ENCODE data around the gene ABLIM2.

The ABLIM2 gene

DNA sequence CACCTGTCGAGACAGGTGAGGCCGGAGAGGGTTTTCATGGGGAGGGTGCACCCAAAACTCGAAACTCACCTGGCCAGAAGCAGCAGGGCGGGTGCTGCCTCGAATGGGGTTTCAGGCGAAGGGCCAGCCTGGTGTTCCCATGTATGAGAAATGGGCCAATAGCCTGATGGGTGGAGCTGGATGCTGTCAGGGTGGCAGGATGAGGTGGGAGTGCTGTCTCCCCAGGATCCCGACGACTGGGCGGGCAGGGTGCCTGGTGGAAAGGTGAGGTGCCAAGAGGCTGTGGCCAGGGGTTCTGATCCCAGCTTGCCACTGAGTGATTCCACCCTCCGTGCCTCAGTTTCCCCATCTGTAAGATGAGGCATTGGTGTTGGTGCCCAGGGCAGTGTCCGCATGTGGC, 23.7 kb upstream of the ABLIM2 start:
- Histone ChIP-seq H3K9me3 (ENCODE audit: control insufficient read depth, low read length) (no peaks in the 10 kb centered on the region), H3K27ac (ENCODE audit: insufficient read depth, low read depth, low read length, poor library complexity, severe bottlenecking) (no peak overlapping the region), H3K4me3 (ENCODE audit: insufficient read depth, low read depth, low read length) (no peak overlapping the region), H3K36me3 (ENCODE audit: control insufficient read depth, insufficient read depth, low read length) (no peaks in the 10 kb centered on the region), H3K27me3 (ENCODE audit: control insufficient read depth, insufficient read depth, low read length, poor library complexity, severe bottlenecking) (no peaks in the 10 kb centered on the region), H3K4me1 (ENCODE audit: control insufficient read depth, insufficient read depth, low read length) (no peaks in the 10 kb centered on the region)
- WGBS, 2 experiments: 94% methylated on average over 11 of the region's 11 CpGs

GRCh38 chr4:8181844-8182243, 23.2 kb upstream of the ABLIM2 start:
- Histone ChIP-seq H3K36me3 (ENCODE audit: control insufficient read depth, insufficient read depth, low read length) (no peaks in the 10 kb centered on the region), H3K4me3 (ENCODE audit: insufficient read depth, low read depth, low read length) (no peak overlapping the region), H3K9me3 (ENCODE audit: control insufficient read depth, low read length) (no peaks in the 10 kb centered on the region), H3K27ac (ENCODE audit: insufficient read depth, low read depth, low read length, poor library complexity, severe bottlenecking) (no peak overlapping the region), H3K27me3 (ENCODE audit: control insufficient read depth, insufficient read depth, low read length, poor library complexity, severe bottlenecking) (no peaks in the 10 kb centered on the region), H3K4me1 (ENCODE audit: control insufficient read depth, insufficient read depth, low read length) (no peaks in the 10 kb centered on the region)
- WGBS, 2 experiments: 86 to 87% methylated on average over 7 of the region's 7 CpGs

DNA sequence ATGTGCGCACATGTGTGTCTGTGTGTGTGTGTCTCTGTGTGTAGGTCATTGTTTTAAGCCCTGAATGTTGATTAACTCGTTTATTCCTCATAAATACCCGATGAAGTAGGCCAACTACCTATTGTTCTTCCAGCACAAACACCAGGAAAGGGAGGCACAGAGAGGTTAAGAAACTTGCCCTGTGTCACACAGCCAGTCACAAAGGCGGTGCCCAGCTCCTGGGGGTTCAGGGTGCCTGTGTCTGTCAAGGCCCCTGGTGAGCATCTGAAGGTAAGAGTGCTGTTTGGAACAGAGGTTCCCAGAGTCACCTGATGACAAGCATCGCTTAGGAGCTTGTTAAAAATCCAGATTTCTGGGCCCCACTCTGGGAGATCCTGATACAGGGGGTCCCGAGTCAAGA, 22.5 kb upstream of the ABLIM2 start:
- no peaks in the 10 kb centered on the region for H3K4me1 ChIP-seq (ENCODE audit: control insufficient read depth, insufficient read depth, low read length)
- no peak overlapping the region for H3K27ac ChIP-seq (ENCODE audit: insufficient read depth, low read depth, low read length, poor library complexity, severe bottlenecking)
- no peaks in the 10 kb centered on the region for H3K9me3 ChIP-seq (ENCODE audit: control insufficient read depth, low read length)
- no peaks in the 10 kb centered on the region for H3K36me3 ChIP-seq (ENCODE audit: control insufficient read depth, insufficient read depth, low read length)
- no peak overlapping the region for H3K4me3 ChIP-seq (ENCODE audit: insufficient read depth, low read depth, low read length)
- WGBS, 2 experiments: 92 to 99% methylated on average over 6 of the region's 6 CpGs
- H3K27me3 ChIP-seq (ENCODE audit: control insufficient read depth, insufficient read depth, low read length, poor library complexity, severe bottlenecking): no peaks in the 10 kb centered on the region

DNA sequence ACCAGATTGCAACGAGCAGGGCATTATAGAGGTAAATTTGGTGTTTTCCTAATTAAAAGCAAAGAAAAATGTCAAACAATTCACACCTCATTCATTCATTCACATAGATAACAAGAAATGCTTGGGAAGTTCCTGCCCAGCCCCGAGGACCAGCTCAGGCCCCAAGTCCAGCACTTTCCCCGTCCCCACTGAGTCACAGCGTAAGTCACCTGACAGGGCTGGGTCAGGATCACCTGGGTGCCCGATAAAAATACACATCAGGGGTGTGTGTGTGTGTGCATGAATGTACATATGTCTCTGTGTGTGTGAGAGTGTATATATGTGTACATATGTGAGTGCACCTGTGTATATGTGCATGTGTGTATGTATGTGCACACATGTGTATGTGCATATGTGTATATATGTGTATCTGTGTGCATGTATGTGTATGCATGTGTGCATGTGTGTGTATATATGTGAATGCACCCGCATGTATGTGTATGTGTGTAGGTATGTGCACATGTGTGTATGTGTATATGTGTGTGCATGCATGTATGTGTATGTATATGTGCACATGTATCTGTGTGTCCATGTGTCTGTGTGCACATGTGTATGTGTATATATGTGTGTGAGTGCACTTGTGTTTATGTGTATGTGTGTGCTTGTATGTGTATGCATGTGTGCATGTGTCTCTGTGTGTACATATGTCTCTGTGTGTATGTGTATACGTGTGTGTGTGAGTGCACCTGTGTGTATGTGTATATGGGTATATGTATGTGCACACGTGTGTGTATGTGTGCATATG, 21.9 kb upstream of the ABLIM2 start:
- 87 to 91% methylated on average over 8 of the region's 8 CpGs for WGBS, 2 experiments

GRCh38 chr4:8179771-8180170, 21.2 kb upstream of the ABLIM2 start:
- 87 to 88% methylated on average over 9 of the region's 9 CpGs for WGBS, 2 experiments
- Histone ChIP-seq H3K36me3 (ENCODE audit: control insufficient read depth, insufficient read depth, low read length) (no peaks in the 10 kb centered on the region), H3K27ac (ENCODE audit: insufficient read depth, low read depth, low read length, poor library complexity, severe bottlenecking) (no peak overlapping the region), H3K9me3 (ENCODE audit: control insufficient read depth, low read length) (no peaks in the 10 kb centered on the region), H3K4me1 (ENCODE audit: control insufficient read depth, insufficient read depth, low read length) (no peaks in the 10 kb centered on the region), H3K4me3 (ENCODE audit: insufficient read depth, low read depth, low read length) (no peak overlapping the region), H3K27me3 (ENCODE audit: control insufficient read depth, insufficient read depth, low read length, poor library complexity, severe bottlenecking) (no peaks in the 10 kb centered on the region)

More for the DNA sequence above, 21.9 kb upstream of the ABLIM2 start:
- no peaks in the 10 kb centered on the region for H3K36me3 ChIP-seq (ENCODE audit: control insufficient read depth, insufficient read depth, low read length)
- H3K27ac ChIP-seq (ENCODE audit: insufficient read depth, low read depth, low read length, poor library complexity, severe bottlenecking): no peak overlapping the region
- H3K4me3 ChIP-seq (ENCODE audit: insufficient read depth, low read depth, low read length): no peak overlapping the region
- H3K9me3 ChIP-seq (ENCODE audit: control insufficient read depth, low read length): no peaks in the 10 kb centered on the region
- no peaks in the 10 kb centered on the region for H3K4me1 ChIP-seq (ENCODE audit: control insufficient read depth, insufficient read depth, low read length)
- no peaks in the 10 kb centered on the region for H3K27me3 ChIP-seq (ENCODE audit: control insufficient read depth, insufficient read depth, low read length, poor library complexity, severe bottlenecking)

DNA sequence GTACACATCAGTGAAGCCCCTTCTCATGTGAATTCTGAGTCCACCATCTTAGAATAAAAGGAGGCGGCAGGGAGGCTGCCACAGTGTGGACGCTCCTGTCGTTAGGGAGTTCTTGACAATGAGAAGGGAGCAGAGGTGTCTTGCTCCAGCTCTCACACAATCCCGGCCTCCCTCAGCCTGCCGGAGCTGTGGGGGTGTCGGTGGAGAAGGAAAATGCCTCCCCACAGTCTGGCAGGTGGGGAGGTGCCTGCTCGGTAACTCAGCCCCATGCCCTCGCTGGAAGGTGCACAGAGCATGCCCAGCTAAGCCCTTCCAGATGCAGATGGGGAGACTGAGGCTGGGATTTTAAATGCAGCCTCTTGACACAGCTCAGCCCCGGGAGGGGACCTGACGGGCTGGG, 20.5 kb upstream of the ABLIM2 start:
- no peak overlapping the region for H3K4me3 ChIP-seq (ENCODE audit: insufficient read depth, low read depth, low read length)
- H3K36me3 ChIP-seq (ENCODE audit: control insufficient read depth, insufficient read depth, low read length): no peaks in the 10 kb centered on the region
- H3K4me1 ChIP-seq (ENCODE audit: control insufficient read depth, insufficient read depth, low read length): no peaks in the 10 kb centered on the region
- no peaks in the 10 kb centered on the region for H3K9me3 ChIP-seq (ENCODE audit: control insufficient read depth, low read length)
- H3K27ac ChIP-seq (ENCODE audit: insufficient read depth, low read depth, low read length, poor library complexity, severe bottlenecking): no peak overlapping the region
- no peaks in the 10 kb centered on the region for H3K27me3 ChIP-seq (ENCODE audit: control insufficient read depth, insufficient read depth, low read length, poor library complexity, severe bottlenecking)
- 88 to 92% methylated on average over 10 of the region's 10 CpGs for WGBS, 2 experiments

- Histone ChIP-seq H3K27ac (ENCODE audit: insufficient read depth, low read depth, low read length, poor library complexity, severe bottlenecking) (no peak overlapping the region), H3K36me3 (ENCODE audit: control insufficient read depth, insufficient read depth, low read length) (no peaks in the 10 kb centered on the region), H3K27me3 (ENCODE audit: control insufficient read depth, insufficient read depth, low read length, poor library complexity, severe bottlenecking) (no peaks in the 10 kb centered on the region), H3K4me3 (ENCODE audit: insufficient read depth, low read depth, low read length) (no peak overlapping the region), H3K9me3 (ENCODE audit: control insufficient read depth, low read length) (no peaks in the 10 kb centered on the region), H3K4me1 (ENCODE audit: control insufficient read depth, insufficient read depth, low read length) (no peaks in the 10 kb centered on the region)
- 92% methylated on average over 11 of the region's 11 CpGs for WGBS, 2 experiments
Observed at GRCh38 chr4:8177956-8178355, 19.3 kb upstream of the ABLIM2 start.

DNA sequence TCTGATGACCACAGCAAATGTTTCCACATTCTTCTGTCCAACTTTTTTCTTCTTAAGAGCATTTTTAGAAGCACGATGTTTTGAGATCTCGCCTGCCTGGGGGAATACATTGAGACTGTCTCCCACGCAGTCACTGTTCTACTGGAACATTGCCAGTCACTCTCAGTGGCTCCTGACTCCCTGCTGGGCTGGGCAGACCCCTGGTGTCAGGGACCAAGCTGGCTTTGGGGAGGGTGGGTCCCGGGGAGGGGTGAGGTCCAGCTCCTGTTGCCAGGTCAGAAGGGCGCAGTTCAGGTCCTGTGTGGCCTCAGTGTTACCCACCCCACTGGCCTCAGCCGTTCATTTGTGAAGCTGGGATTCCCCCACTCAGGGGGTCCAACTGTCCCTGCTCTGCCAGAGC, 18.9 kb upstream of the ABLIM2 start:
- Histone ChIP-seq H3K4me3 (ENCODE audit: insufficient read depth, low read depth, low read length) (no peak overlapping the region), H3K27ac (ENCODE audit: insufficient read depth, low read depth, low read length, poor library complexity, severe bottlenecking) (no peak overlapping the region), H3K4me1 (ENCODE audit: control insufficient read depth, insufficient read depth, low read length) (no peaks in the 10 kb centered on the region), H3K36me3 (ENCODE audit: control insufficient read depth, insufficient read depth, low read length) (no peaks in the 10 kb centered on the region), H3K9me3 (ENCODE audit: control insufficient read depth, low read length) (no peaks in the 10 kb centered on the region), H3K27me3 (ENCODE audit: control insufficient read depth, insufficient read depth, low read length, poor library complexity, severe bottlenecking) (no peaks in the 10 kb centered on the region)
- WGBS, 2 experiments: 91 to 93% methylated on average over 6 of the region's 6 CpGs

DNA sequence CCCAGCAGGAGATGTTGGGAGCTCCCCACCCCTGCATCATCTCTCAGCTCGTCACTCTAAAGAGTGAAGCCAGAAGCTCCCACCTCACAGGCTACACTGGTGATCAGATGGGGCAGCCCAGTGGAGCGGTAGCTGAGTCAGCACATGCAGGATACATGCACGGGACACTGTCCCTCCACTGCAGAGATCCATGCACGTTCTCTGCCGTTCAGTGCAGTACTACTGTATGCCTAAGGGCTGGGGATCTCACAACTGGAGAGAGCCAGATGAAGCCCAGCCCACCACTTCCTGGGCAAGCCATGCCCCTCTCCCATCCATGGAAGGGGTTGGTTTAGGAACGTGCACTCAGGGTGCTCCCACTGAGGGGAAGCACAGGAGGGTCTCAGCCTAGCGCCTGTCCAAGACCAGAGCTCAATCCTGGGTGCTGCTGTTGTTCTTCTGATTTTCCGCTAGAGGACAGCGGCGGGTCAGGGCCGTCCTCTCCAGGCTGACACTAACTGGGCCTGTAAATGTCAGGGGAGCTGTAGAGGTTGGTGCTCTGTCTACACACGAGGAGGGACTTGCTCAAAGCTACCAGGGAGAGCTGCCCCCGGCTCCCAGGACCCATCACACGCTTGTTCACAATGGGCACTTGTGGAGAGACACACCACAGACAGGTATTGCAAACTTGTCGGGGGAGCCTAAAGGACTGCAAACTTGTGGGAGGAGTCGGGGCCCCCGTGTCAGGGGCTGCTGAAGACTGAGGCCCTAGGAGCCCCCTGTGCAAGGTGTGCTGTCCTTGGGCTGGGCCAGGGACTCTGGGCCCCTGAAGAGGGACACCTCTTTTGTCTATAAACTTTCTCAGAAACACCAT, 18.2 kb upstream of the ABLIM2 start:
- Histone ChIP-seq H3K36me3 (ENCODE audit: control insufficient read depth, insufficient read depth, low read length) (no peaks in the 10 kb centered on the region), H3K9me3 (ENCODE audit: control insufficient read depth, low read length) (no peaks in the 10 kb centered on the region), H3K4me1 (ENCODE audit: control insufficient read depth, insufficient read depth, low read length) (no peaks in the 10 kb centered on the region), H3K27ac (ENCODE audit: insufficient read depth, low read depth, low read length, poor library complexity, severe bottlenecking) (no peak overlapping the region), H3K27me3 (ENCODE audit: control insufficient read depth, insufficient read depth, low read length, poor library complexity, severe bottlenecking) (no peaks in the 10 kb centered on the region), H3K4me3 (ENCODE audit: insufficient read depth, low read depth, low read length) (no peak overlapping the region)
- WGBS, 2 experiments: 46 to 50% methylated on average over 17 of the region's 17 CpGs

DNA sequence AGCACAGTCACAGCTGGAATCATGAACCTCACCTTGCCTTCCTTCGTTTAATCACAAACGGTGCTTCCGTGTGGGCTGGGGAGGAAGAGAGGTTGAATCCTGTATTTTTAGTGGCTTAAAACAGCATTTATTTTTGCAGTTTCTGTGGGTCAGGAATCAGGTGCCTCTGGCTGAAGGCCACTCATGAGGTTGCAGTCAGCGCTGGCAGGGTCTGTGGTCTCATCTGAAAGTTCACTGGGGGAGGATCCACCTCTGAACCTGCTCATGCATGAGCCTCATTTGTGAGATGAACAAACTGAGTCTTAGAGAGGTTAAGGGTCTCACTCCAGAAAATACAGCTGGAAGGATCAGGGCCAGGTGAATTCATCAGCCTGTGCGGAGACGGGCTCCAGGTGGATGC, 17.1 kb upstream of the ABLIM2 start:
- H3K4me3 ChIP-seq (ENCODE audit: insufficient read depth, low read depth, low read length): no peak overlapping the region

More for the DNA sequence above, 17.1 kb upstream of the ABLIM2 start:
- WGBS, 2 experiments: 91 to 93% methylated on average over 6 of the region's 6 CpGs
- Histone ChIP-seq H3K27ac (ENCODE audit: insufficient read depth, low read depth, low read length, poor library complexity, severe bottlenecking) (no peak overlapping the region), H3K4me1 (ENCODE audit: control insufficient read depth, insufficient read depth, low read length) (no peaks in the 10 kb centered on the region), H3K36me3 (ENCODE audit: control insufficient read depth, insufficient read depth, low read length) (no peaks in the 10 kb centered on the region), H3K9me3 (ENCODE audit: control insufficient read depth, low read length) (no peaks in the 10 kb centered on the region), H3K27me3 (ENCODE audit: control insufficient read depth, insufficient read depth, low read length, poor library complexity, severe bottlenecking) (no peaks in the 10 kb centered on the region)
